Mesothelial cell of epicardium (in vitro differentiated cells): ENCODE results near the gene MEGF11. TPM values are rescaled to one million over a fixed set of nuclear protein-coding genes. Genes with fewer than 3 reads are reported as not detected.

Source experiments
- DNase-seq, 2 experiments: peaks; one replicate each; pipeline ENCODE4 v3.0.0; 2021; ENCODE audit warnings: low spot score in 2 of 2; ENCODE audit not compliant: unreplicated experiment in 2 of 2
- H3K27ac Mint-ChIP-seq: 2 replicates; pipeline ENCODE4 v1.8.0; 2021; ENCODE audit warnings: mixed read lengths
- H3K27me3 Mint-ChIP-seq: 2 replicates; pipeline ENCODE4 v1.8.0; 2021; ENCODE audit warnings: low read depth, mixed read lengths
- H3K36me3 Mint-ChIP-seq: 2 replicates; pipeline ENCODE4 v1.8.0; 2021; ENCODE audit warnings: mixed read lengths
- H3K4me1 Mint-ChIP-seq: 2 replicates; pipeline ENCODE4 v1.8.0; 2021; ENCODE audit warnings: mixed read lengths
- H3K4me3 Mint-ChIP-seq: 2 replicates; pipeline ENCODE4 v1.8.0; 2021; ENCODE audit warnings: mild to moderate bottlenecking, moderate library complexity, mixed read lengths
- H3K9me3 Mint-ChIP-seq: 2 replicates; pipeline ENCODE4 v1.8.0; 2021; ENCODE audit warnings: mixed read lengths
- total RNA-seq: library from RNA; stranded (reverse); gene quantifications from 3 replicates; pipeline ENCODE4 v1.2.1, GENCODE V29; 2021
- TF ChIP-seq, protein P1 (sequence below): fragments of 200-600 bp; sonication (generic); IDR thresholded peaks from one replicate; pipeline ENCODE4 v1.5.0; 2021; ENCODE audit warnings: antibody characterized with exemption; ENCODE audit not compliant: unreplicated experiment

MEGF11 gene
- total RNA-seq, 1 donor from 2014 or later = 3.7 TPM

DNA sequence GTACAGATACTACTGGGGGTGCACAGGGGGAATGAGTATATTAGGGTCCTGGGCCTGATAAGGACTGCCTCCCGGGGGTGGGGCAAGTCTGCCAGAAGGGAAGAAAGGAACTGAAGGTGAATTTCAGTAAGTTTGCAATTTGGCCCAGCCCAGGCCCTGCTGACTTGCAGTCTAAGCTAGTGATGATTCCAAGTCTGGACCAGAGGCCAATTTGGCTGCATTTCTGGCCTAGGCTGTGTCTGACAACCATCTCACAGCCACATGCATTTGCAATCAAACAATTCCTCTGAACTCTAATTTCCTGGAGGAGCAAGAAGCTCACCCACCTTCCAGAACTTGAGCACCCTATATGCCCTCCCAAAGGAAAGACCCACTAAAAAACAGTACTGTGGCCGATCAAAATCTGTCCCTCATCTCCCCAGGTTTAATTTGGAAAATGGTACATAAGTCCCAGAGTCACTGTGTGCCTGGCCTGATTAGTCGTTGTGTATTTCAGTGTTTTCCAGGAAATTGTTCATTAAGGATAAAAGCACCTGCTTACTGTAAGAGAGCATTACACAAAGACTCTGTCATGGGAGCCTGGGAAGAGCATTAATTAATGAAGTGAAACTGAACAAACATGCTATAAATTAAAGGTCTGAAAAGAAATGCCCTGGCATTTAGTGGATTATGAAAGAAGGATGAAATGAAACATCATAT, 114.5 kb downstream of the MEGF11 start:
- no peaks in the 10 kb centered on the region for H3K36me3 Mint-ChIP-seq
- no peaks in the 10 kb centered on the region for H3K9me3 Mint-ChIP-seq
- H3K4me3 Mint-ChIP-seq = no peak overlapping the region
- TF ChIP-seq, protein P1, sequence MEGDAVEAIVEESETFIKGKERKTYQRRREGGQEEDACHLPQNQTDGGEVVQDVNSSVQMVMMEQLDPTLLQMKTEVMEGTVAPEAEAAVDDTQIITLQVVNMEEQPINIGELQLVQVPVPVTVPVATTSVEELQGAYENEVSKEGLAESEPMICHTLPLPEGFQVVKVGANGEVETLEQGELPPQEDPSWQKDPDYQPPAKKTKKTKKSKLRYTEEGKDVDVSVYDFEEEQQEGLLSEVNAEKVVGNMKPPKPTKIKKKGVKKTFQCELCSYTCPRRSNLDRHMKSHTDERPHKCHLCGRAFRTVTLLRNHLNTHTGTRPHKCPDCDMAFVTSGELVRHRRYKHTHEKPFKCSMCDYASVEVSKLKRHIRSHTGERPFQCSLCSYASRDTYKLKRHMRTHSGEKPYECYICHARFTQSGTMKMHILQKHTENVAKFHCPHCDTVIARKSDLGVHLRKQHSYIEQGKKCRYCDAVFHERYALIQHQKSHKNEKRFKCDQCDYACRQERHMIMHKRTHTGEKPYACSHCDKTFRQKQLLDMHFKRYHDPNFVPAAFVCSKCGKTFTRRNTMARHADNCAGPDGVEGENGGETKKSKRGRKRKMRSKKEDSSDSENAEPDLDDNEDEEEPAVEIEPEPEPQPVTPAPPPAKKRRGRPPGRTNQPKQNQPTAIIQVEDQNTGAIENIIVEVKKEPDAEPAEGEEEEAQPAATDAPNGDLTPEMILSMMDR = no peak
- H3K27me3 Mint-ChIP-seq = peaks cover 14% of the 10 kb centered on the region
- H3K4me1 Mint-ChIP-seq = peaks cover 32% of the 10 kb centered on the region
- H3K27ac Mint-ChIP-seq = peak overlapping the region; percentile 62
- DNase-seq = no peak

DNA sequence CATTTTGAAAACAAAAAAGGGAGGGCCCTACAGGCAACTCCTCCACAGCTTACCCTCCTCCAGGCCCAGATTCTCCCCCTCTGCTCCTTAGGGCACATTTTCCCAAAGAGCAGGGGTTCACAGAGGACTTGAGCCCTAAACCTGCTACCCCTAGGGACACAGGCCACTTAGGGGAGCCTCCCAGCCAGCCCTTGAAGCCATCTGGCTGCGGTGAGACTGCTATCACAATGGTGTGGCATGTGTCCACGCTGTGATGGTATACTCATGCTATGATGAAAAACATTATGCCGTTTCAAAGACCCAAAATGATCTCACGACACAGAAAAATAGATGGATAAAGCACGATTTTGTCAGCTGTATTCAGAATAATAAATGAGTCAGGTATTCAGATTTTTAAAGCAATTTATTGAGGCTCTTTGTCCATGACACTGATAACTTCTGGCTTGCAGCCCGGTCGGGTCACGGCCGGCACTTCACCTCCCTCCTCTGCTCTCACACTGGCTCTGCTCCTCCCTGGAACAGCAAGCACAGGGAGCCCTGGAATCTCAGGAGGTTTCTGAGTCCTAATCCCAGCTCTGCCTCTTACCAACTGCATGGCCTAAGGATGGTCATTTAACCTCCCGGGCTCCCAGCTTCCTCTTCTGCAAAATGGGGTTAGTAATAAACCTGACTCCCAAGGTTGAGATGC, 115.3 kb downstream of the MEGF11 start:
- H3K27ac Mint-ChIP-seq = no peak overlapping the region
- H3K36me3 Mint-ChIP-seq = no peaks in the 10 kb centered on the region
- no peak for DNase-seq
- H3K4me1 Mint-ChIP-seq = peaks cover 37% of the 10 kb centered on the region
- H3K9me3 Mint-ChIP-seq = no peaks in the 10 kb centered on the region
- TF ChIP-seq, protein P1 = no peak
- H3K4me3 Mint-ChIP-seq = no peak overlapping the region
- H3K27me3 Mint-ChIP-seq = peaks cover 9% of the 10 kb centered on the region

- no peaks in the 10 kb centered on the region for H3K36me3 Mint-ChIP-seq
- no peak for DNase-seq
- H3K27me3 Mint-ChIP-seq = peaks cover 5% of the 10 kb centered on the region
- no peak overlapping the region for H3K27ac Mint-ChIP-seq
- TF ChIP-seq, protein P1 = no peak
- H3K4me3 Mint-ChIP-seq = no peak overlapping the region
- no peaks in the 10 kb centered on the region for H3K9me3 Mint-ChIP-seq
- peaks cover 37% of the 10 kb centered on the region for H3K4me1 Mint-ChIP-seq
Measured at GRCh38 chr15:66136948-66137347, 116.6 kb downstream of the MEGF11 start.

DNA sequence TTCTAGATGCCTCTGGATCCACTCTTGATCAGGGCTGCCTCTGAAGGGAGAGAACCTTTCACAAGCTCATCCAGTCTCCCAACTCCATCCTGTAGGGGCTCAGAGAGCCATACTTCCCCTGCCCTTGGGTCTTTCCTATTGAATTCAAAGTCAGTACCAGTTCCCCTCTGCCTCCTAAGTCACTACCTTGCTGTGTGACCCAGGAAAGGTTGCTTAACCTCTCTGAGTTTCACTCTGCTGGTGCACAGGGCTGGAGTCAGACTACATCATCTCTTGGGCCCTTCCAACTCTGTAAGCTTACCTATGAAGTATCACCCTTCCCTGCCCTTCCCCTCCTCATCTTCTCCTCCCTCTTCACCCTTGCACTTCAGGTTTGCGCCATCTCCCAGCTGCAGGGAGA, 117.9 kb downstream of the MEGF11 start:
- DNase-seq = no peak
- Mint-ChIP-seq H3K36me3 (no peaks in the 10 kb centered on the region), H3K4me3 (no peak overlapping the region), H3K9me3 (no peaks in the 10 kb centered on the region), H3K27me3 (peaks cover 9% of the 10 kb centered on the region), H3K4me1 (peaks cover 37% of the 10 kb centered on the region), H3K27ac (no peak overlapping the region)
- TF ChIP-seq, protein P1 = no peak

DNA sequence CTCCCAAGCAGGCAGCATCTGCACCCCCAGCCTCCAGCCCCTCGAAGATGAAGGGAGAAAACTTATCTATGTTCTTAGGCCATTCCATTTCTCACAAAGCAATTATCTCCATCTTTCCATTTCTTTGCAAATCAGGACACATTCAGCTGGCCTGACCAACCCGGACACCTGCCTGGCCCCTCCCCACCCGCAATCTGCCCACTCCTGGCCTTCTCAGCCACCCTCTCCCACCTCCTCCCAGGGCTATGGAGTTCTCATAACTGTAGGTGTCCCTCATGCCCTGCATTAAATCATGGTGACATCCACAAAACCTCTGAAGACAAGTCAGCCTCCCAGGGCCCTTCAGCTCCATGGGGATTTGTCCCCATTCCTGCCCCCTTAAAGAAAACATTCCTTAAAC, 119.3 kb downstream of the MEGF11 start:
- H3K36me3 Mint-ChIP-seq = no peaks in the 10 kb centered on the region
- no peak overlapping the region for H3K27ac Mint-ChIP-seq
- H3K4me1 Mint-ChIP-seq = peaks cover 29% of the 10 kb centered on the region
- no peak for DNase-seq
- H3K9me3 Mint-ChIP-seq = no peaks in the 10 kb centered on the region
- TF ChIP-seq, protein P1 = no peak
- peaks cover 22% of the 10 kb centered on the region for H3K27me3 Mint-ChIP-seq
- H3K4me3 Mint-ChIP-seq = no peak overlapping the region
